Measurements from ENCODE around the gene KCNA1. TPM values are rescaled to one million over a fixed set of nuclear protein-coding genes. Genes with fewer than 3 reads are reported as not detected.

KCNA1 gene
- total and polyA plus RNA-seq, 9 donors, result 0.01 to 0.25 (median 0.20) TPM; not detected in 4

- no peaks in the 10 kb centered on the region for H3K9me3 ChIP-seq
- no peak overlapping the region for H3K27ac ChIP-seq
- no peak for TF ChIP-seq POLR2A (IDR thresholded peaks at IDR 0.05)
- no peak for TF ChIP-seq CTCF (IDR thresholded peaks at IDR 0.05)
- TF ChIP-seq EP300 (IDR thresholded peaks at IDR 0.05), result no peak
- intact Hi-C loops (cut with DNase I), result no loop called here
- DNase-seq, result no peak
- H3K4me3 ChIP-seq, result no peak overlapping the region
- no peaks in the 10 kb centered on the region for H3K27me3 ChIP-seq
- H3K4me1 ChIP-seq (ENCODE audit: insufficient read depth), result no peaks in the 10 kb centered on the region
- H3K36me3 ChIP-seq, result no peaks in the 10 kb centered on the region
- 80 to 90% (median 86%) methylated on average over 10 of the region's 10 CpGs for WGBS, 3 donors
These were observed 33.6 kb downstream of the KCNA1 start for GRCh38 chr12:4943067-4943937.

- H3K27ac ChIP-seq, result no peak overlapping the region
- H3K9me3 ChIP-seq, result no peaks in the 10 kb centered on the region
- TF ChIP-seq CTCF (IDR thresholded peaks at IDR 0.05), result no peak
- TF ChIP-seq EP300 (IDR thresholded peaks at IDR 0.05), result no peak
- no peak for TF ChIP-seq POLR2A (IDR thresholded peaks at IDR 0.05)
- no peaks in the 10 kb centered on the region for H3K27me3 ChIP-seq
- WGBS, 3 donors, result 76 to 84% (median 80%) methylated on average over 4 of the region's 4 CpGs
- no peaks in the 10 kb centered on the region for H3K36me3 ChIP-seq
- H3K4me3 ChIP-seq, result no peak overlapping the region
- intact Hi-C loops (cut with DNase I), result no loop called here
- DNase-seq, result no peak
- no peaks in the 10 kb centered on the region for H3K4me1 ChIP-seq (ENCODE audit: insufficient read depth)
These were observed 34.2 kb downstream of the KCNA1 start for GRCh38 chr12:4943938-4944284.

- Histone ChIP-seq H3K36me3 (no peaks in the 10 kb centered on the region), H3K27me3 (no peaks in the 10 kb centered on the region), H3K4me3 (no peak overlapping the region), H3K27ac (no peak overlapping the region), H3K4me1 (ENCODE audit: insufficient read depth) (no peaks in the 10 kb centered on the region), H3K9me3 (no peaks in the 10 kb centered on the region)
- TF ChIP-seq CTCF (IDR thresholded peaks at IDR 0.05) (no peak), EP300 (IDR thresholded peaks at IDR 0.05) (no peak), POLR2A (IDR thresholded peaks at IDR 0.05) (no peak)
- 53 to 74% (median 60%) methylated on average over 12 of the region's 12 CpGs for WGBS, 3 donors
- intact Hi-C loops (cut with DNase I), result no loop called here
- no peak for DNase-seq
These were observed 37.5 kb downstream of the KCNA1 start for GRCh38 chr12:4947253-4947652.

- no peaks in the 10 kb centered on the region for H3K27me3 ChIP-seq
- no peaks in the 10 kb centered on the region for H3K36me3 ChIP-seq
- 61 to 86% (median 73%) methylated on average over 7 of the region's 7 CpGs for WGBS, 3 donors
- no peak overlapping the region for H3K27ac ChIP-seq
- no peak for TF ChIP-seq CTCF (IDR thresholded peaks at IDR 0.05)
- no peak for TF ChIP-seq EP300 (IDR thresholded peaks at IDR 0.05)
- TF ChIP-seq POLR2A (IDR thresholded peaks at IDR 0.05), result no peak
- no peak overlapping the region for H3K4me3 ChIP-seq
- no peaks in the 10 kb centered on the region for H3K4me1 ChIP-seq (ENCODE audit: insufficient read depth)
- no peaks in the 10 kb centered on the region for H3K9me3 ChIP-seq
- DNase-seq, result no peak
- intact Hi-C loops (cut with DNase I), result no loop called here
These were observed 41.4 kb downstream of the KCNA1 start for GRCh38 chr12:4951083-4951482.

Measured in ovary (tissue), 9 donors.